ENCODE data around the gene PCSK4.
"Not testable (repeated sequence)": the region's sequence is repeated elsewhere in the genome, so short reads cannot be mapped to it uniquely, and the experiment has no call there.

The PCSK4 gene

GRCh38 chr19:1490311-1491113, at the start of gene PCSK4:
Gene PCSK4, minus strand, starts transcription at chr19:1490350. Its CDS starts 4 bp downstream, at chr19:1490346.
- DNase-seq (ENCODE audit: low spot score) = peak; percentile 98
- TF ChIP-seq CTCF (IDR thresholded peaks at IDR 0.05; ENCODE audit: borderline replicate concordance, control extremely low read depth, extremely low read depth, insufficient read depth, missing control alignments) = no peak
- in situ Hi-C loops (cut with MboI; ENCODE audit: low sequenced_read_pairs, unreplicated experiment) = no loop called here

- in situ Hi-C loops (cut with MboI; ENCODE audit: low sequenced_read_pairs, unreplicated experiment) = loop anchor here (5.0 kb wide), 1 partner anchor 223 kb away; no protein-coding TSS in a partner anchor
- not testable (repeated sequence) for DNase-seq (ENCODE audit: low spot score)
Measured at GRCh38 chr19:1539749-1540148, 49.6 kb upstream of the PCSK4 start.

GRCh38 chr19:1538978-1539377, 48.8 kb upstream of the PCSK4 start:
- no peak for TF ChIP-seq CTCF (IDR thresholded peaks at IDR 0.05; ENCODE audit: borderline replicate concordance, control extremely low read depth, extremely low read depth, insufficient read depth, missing control alignments)
- in situ Hi-C loops (cut with MboI; ENCODE audit: low sequenced_read_pairs, unreplicated experiment) = no loop called here
- DNase-seq (ENCODE audit: low spot score) = no peak

GRCh38 chr19:1535699-1536098, 45.5 kb upstream of the PCSK4 start:
- in situ Hi-C loops (cut with MboI; ENCODE audit: low sequenced_read_pairs, unreplicated experiment); DNase-seq (ENCODE audit: low spot score): not testable (repeated sequence)

- no peak for DNase-seq (ENCODE audit: low spot score)
- in situ Hi-C loops (cut with MboI; ENCODE audit: low sequenced_read_pairs, unreplicated experiment) = no loop called here
- no peak for TF ChIP-seq CTCF (IDR thresholded peaks at IDR 0.05; ENCODE audit: borderline replicate concordance, control extremely low read depth, extremely low read depth, insufficient read depth, missing control alignments)
Measured at GRCh38 chr19:1534972-1535371, 44.8 kb upstream of the PCSK4 start.

- no peak for DNase-seq (ENCODE audit: low spot score)
- in situ Hi-C loops (cut with MboI; ENCODE audit: low sequenced_read_pairs, unreplicated experiment) = no loop called here
- TF ChIP-seq CTCF (IDR thresholded peaks at IDR 0.05; ENCODE audit: borderline replicate concordance, control extremely low read depth, extremely low read depth, insufficient read depth, missing control alignments) = no peak
Measured at GRCh38 chr19:1533510-1534150, 43.5 kb upstream of the PCSK4 start.

- TF ChIP-seq CTCF (IDR thresholded peaks at IDR 0.05; ENCODE audit: borderline replicate concordance, control extremely low read depth, extremely low read depth, insufficient read depth, missing control alignments) = no peak
- in situ Hi-C loops (cut with MboI; ENCODE audit: low sequenced_read_pairs, unreplicated experiment) = no loop called here
- no peak for DNase-seq (ENCODE audit: low spot score)
Measured at GRCh38 chr19:1532003-1532402, 41.9 kb upstream of the PCSK4 start.

Measured in GM13976 (cell line).